Measurements from ENCODE around the gene ADCK2. TPM values are rescaled to one million over a fixed set of nuclear protein-coding genes. Genes with fewer than 3 reads are reported as not detected.

Gene ADCK2
- total RNA-seq, 4 donors from 2014 or later, result 19.9 to 46.1 (median 32.7) TPM

GRCh38 chr7:140681766-140682165 lies 9.0 kb downstream of the ADCK2 start:
- H3K36me3 ChIP-seq, result peaks cover 6 to 11% of the 10 kb centered on the region in 2 donors
- no peak for TF ChIP-seq POLR2A (IDR thresholded peaks at IDR 0.05)
- TF ChIP-seq, protein P1, sequence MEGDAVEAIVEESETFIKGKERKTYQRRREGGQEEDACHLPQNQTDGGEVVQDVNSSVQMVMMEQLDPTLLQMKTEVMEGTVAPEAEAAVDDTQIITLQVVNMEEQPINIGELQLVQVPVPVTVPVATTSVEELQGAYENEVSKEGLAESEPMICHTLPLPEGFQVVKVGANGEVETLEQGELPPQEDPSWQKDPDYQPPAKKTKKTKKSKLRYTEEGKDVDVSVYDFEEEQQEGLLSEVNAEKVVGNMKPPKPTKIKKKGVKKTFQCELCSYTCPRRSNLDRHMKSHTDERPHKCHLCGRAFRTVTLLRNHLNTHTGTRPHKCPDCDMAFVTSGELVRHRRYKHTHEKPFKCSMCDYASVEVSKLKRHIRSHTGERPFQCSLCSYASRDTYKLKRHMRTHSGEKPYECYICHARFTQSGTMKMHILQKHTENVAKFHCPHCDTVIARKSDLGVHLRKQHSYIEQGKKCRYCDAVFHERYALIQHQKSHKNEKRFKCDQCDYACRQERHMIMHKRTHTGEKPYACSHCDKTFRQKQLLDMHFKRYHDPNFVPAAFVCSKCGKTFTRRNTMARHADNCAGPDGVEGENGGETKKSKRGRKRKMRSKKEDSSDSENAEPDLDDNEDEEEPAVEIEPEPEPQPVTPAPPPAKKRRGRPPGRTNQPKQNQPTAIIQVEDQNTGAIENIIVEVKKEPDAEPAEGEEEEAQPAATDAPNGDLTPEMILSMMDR (IDR thresholded peaks at IDR 0.05), result no peak
- no peak for DNase-seq
- H3K4me1 ChIP-seq, result no peaks in the 10 kb centered on the region
- no peak overlapping the region for H3K4me3 ChIP-seq (replicated peaks in 1 of 3)
- H3K27ac ChIP-seq, result no peak overlapping the region
- intact Hi-C loops (cut with DNase I), result no loop called here
- H3K9me3 ChIP-seq, result no peaks in the 10 kb centered on the region
- no peaks in the 10 kb centered on the region for H3K27me3 ChIP-seq
- 87 to 88% methylated on average over 3 of the region's 3 CpGs for WGBS, 2 donors

DNA sequence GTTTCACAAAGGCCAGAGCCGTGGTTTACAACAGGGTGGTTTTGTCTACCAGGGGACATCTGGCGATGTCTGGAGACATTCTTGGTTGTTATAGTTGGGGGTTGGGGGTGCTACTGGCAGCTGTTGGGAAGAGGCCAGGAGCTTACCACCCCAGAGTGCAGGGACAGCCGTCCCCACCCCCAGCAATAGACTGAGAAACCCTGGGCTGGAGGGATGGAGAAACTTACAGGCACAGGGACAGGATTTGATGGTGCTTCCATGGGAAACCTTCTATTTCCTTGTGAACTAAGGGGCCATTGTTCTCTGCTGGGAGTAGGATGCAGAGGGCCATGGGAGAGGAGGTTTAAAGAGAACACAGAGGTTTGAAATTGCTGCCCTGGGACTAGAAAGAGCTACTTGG lies 10.9 kb downstream of the ADCK2 start:
- 98 to 100% methylated on average over 3 of the region's 3 CpGs for WGBS, 2 donors
- Histone ChIP-seq H3K4me1 (no peaks in the 10 kb centered on the region), H3K27ac (no peak overlapping the region), H3K4me3 (replicated peaks in 1 of 3) (no peak overlapping the region), H3K36me3 (peaks cover 6 to 18% of the 10 kb centered on the region in 2 donors), H3K27me3 (no peaks in the 10 kb centered on the region), H3K9me3 (no peaks in the 10 kb centered on the region)
- intact Hi-C loops (cut with DNase I), result no loop called here
- TF ChIP-seq, protein P1 (IDR thresholded peaks at IDR 0.05), result no peak
- no peak for TF ChIP-seq POLR2A (IDR thresholded peaks at IDR 0.05)
- no peak for DNase-seq

GRCh38 chr7:140684066-140684950 lies 11.6 kb downstream of the ADCK2 start:
- no peaks in the 10 kb centered on the region for H3K9me3 ChIP-seq
- 93% methylated on average over 20 of the region's 20 CpGs for WGBS, 2 donors
- intact Hi-C loops (cut with DNase I), result no loop called here
- peaks cover 6 to 14% of the 10 kb centered on the region in 2 donors for H3K36me3 ChIP-seq
- H3K4me1 ChIP-seq, result no peaks in the 10 kb centered on the region
- no peak for DNase-seq
- H3K4me3 ChIP-seq (replicated peaks in 1 of 3), result no peak overlapping the region
- no peak for TF ChIP-seq POLR2A (IDR thresholded peaks at IDR 0.05)
- TF ChIP-seq, protein P1 (IDR thresholded peaks at IDR 0.05), result no peak
- H3K27me3 ChIP-seq, result no peaks in the 10 kb centered on the region
- no peak overlapping the region for H3K27ac ChIP-seq

DNA sequence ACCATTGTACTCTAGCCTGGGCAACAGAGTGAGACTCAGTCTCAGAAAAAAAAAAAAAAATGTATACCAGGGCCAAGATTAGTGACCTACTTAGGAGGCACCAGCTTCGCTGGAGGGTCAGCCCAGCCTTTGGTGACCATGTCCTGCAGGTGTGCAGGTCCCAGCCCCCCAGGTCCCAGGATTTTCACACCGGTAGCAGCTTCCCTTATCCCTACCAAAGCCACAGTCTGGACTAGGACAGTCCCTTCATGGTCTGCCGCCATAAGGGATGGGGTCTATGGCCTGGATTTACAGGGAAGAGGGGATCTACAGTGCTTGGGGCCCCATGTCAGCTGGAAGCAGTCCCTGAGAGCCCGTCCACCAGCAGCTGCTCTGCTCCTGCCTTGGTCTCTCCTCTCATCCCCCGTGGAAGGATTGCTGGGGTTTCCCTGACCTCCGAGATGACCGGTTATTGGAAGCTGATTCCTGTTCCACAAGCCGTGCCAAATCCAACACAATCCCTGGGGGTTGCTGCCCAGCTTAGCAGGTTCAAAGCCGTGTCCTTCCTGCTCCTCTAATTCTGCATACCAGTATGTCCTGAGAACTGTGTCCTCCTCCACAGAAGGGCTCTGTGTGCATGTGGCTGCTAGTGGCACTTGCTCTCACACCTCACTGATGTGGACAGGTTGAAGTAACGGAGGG lies 12.8 kb downstream of the ADCK2 start:
- no peak overlapping the region for H3K4me3 ChIP-seq (replicated peaks in 1 of 3)
- no peak overlapping the region for H3K27ac ChIP-seq
- TF ChIP-seq, protein P1 (IDR thresholded peaks at IDR 0.05), result no peak
- no peak for TF ChIP-seq POLR2A (IDR thresholded peaks at IDR 0.05)
- intact Hi-C loops (cut with DNase I), result no loop called here
- DNase-seq, result no peak
- WGBS, 2 donors, result 73 to 82% methylated on average over 7 to 10 of the region's 10 CpGs
- no peaks in the 10 kb centered on the region for H3K9me3 ChIP-seq
- H3K4me1 ChIP-seq, result no peaks in the 10 kb centered on the region
- no peaks in the 10 kb centered on the region for H3K27me3 ChIP-seq
- peaks cover 6 to 20% of the 10 kb centered on the region in 2 donors for H3K36me3 ChIP-seq

DNA sequence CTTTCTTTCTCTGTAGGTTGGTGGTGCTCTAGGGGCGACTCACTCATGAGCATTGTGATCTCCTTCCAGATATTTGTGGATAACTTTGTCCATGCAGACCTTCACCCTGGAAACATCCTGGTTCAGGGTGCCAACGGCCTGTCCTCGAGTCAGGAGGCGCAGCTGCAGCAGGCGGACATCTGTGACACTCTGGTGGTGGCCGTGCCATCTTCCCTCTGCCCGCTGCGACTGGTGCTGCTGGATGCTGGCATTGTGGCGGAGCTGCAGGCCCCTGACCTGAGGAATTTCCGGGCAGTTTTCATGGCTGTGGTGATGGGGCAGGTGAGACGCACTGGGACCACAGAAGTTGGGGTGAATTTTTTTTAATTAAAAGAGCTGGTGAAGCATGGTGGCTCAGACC lies 14.2 kb downstream of the ADCK2 start:
- intact Hi-C loops (cut with DNase I), result no loop called here
- no peaks in the 10 kb centered on the region for H3K4me1 ChIP-seq
- DNase-seq, result no peak

More for the DNA sequence above, 14.2 kb downstream of the ADCK2 start:
- no peak overlapping the region for H3K4me3 ChIP-seq (replicated peaks in 1 of 3)
- H3K9me3 ChIP-seq, result no peaks in the 10 kb centered on the region
- H3K27me3 ChIP-seq, result no peaks in the 10 kb centered on the region
- H3K36me3 ChIP-seq, result peaks cover 3 to 15% of the 10 kb centered on the region in 2 donors
- TF ChIP-seq POLR2A (IDR thresholded peaks at IDR 0.05), result no peak
- TF ChIP-seq, protein P1 (IDR thresholded peaks at IDR 0.05), result no peak
- no peak overlapping the region for H3K27ac ChIP-seq
- WGBS, 2 donors, result 92 to 97% methylated on average over 6 to 11 of the region's 11 CpGs
